BLaER1 treated with 17β-estradiol and CSF1 and Interleukin-3, amounts not matched to agents 10 nM and 100 nM (cell line): ENCODE results near the gene PARP16.

Experiments used
- H3K27ac ChIP-seq, 11 experiments: shearing (Covaris generic); formaldehyde crosslinking; 2 replicates each; pipeline ENCODE4 v1.8.1; 2022
- H3K27me3 ChIP-seq, 11 experiments: shearing (Covaris generic); formaldehyde crosslinking; 2 replicates each; pipeline ENCODE4 v1.8.1; 2022
- H3K36me3 ChIP-seq, 11 experiments: shearing (Covaris generic); formaldehyde crosslinking; 2 replicates each; pipeline ENCODE4 v1.8.1; 2022
- H3K4me1 ChIP-seq, 10 experiments: shearing (Covaris generic); formaldehyde crosslinking; 2 replicates each; pipeline ENCODE4 v1.8.1; 2022
- H3K4me2 ChIP-seq, 11 experiments: shearing (Covaris generic); formaldehyde crosslinking; 2 replicates each; pipeline ENCODE4 v1.8.1; 2022
- H3K4me3 ChIP-seq, 10 experiments: shearing (Covaris generic); formaldehyde crosslinking; 2 replicates each; pipeline ENCODE4 v1.8.1; 2022
- H3K9ac ChIP-seq, 11 experiments: shearing (Covaris generic); formaldehyde crosslinking; 2 replicates each; pipeline ENCODE4 v1.8.1; 2022
- H3K9me3 ChIP-seq, 11 experiments: shearing (Covaris generic); formaldehyde crosslinking; replicated peaks in 1 of 11; 2 replicates each; pipeline ENCODE4 v1.8.1; 2022
- H4K20me1 ChIP-seq, 11 experiments: shearing (Covaris generic); formaldehyde crosslinking; 2 replicates each; pipeline ENCODE4 v1.8.1; 2022
- Cebpa-rat ChIP-seq, 11 experiments: shearing (Covaris generic); IDR thresholded peaks; 2 replicates each; pipeline ENCODE4 v1.8.1; 2022

PARP16 gene

GRCh38 chr15:65323071-65323511, 36.4 kb upstream of the PARP16 start:
- H3K4me1 ChIP-seq, result peaks cover 0 to 27% (median 23%) of the 10 kb centered on the region in 10 experiments; a peak in 17 of 20 replicates
- no peak overlapping the region for H3K27ac ChIP-seq
- no peaks in the 10 kb centered on the region for H4K20me1 ChIP-seq
- H3K4me3 ChIP-seq, result no peak overlapping the region
- no peaks in the 10 kb centered on the region for H3K27me3 ChIP-seq
- H3K36me3 ChIP-seq, result no peaks in the 10 kb centered on the region
- no peak overlapping the region for H3K9ac ChIP-seq
- H3K9me3 ChIP-seq, result no peaks in the 10 kb centered on the region
- no peak overlapping the region for H3K4me2 ChIP-seq
- TF ChIP-seq Cebpa-rat (IDR thresholded peaks at IDR 0.05), result no peak

- no peak overlapping the region for H3K4me2 ChIP-seq
- no peak overlapping the region for H3K9ac ChIP-seq
- H3K4me3 ChIP-seq, result no peak overlapping the region
- no peaks in the 10 kb centered on the region for H3K27me3 ChIP-seq
- H3K27ac ChIP-seq, result no peak overlapping the region
- H3K36me3 ChIP-seq, result no peaks in the 10 kb centered on the region
- no peaks in the 10 kb centered on the region for H4K20me1 ChIP-seq
- H3K9me3 ChIP-seq, result no peaks in the 10 kb centered on the region
- no peak for TF ChIP-seq Cebpa-rat (IDR thresholded peaks at IDR 0.05)
- peaks cover 0 to 3% (median 0%) of the 10 kb centered on the region in 10 experiments; a peak in 2 of 20 replicates for H3K4me1 ChIP-seq
Measured at GRCh38 chr15:65318870-65319356, 32.2 kb upstream of the PARP16 start.

DNA sequence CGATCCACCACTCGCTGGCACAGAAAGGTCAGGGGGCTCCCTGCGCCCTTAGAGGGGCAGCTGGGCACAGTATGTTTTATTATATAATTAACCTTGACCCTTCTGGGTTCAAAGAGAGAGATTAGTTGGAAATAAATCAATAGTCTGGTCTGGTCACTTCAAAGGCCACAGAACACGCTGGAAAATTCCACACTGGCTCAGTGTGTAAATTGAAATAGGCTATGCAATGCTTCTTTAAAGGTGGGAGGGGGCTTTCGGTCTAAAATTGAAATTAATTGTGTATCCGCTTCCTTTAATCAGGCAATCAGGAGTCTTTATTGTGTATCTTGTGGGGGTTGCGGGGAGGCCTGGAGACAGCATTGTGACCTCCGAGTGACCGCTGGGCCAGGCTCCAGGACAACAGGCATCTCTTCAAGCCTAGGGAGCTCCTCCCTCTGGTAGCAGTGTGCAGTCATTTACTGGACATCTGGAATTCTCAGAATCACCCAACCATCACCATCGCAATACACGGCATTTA, 25.8 kb upstream of the PARP16 start:
- no peak for TF ChIP-seq Cebpa-rat (IDR thresholded peaks at IDR 0.05)
- Histone ChIP-seq H3K36me3 (no peaks in the 10 kb centered on the region), H3K9me3 (no peaks in the 10 kb centered on the region), H3K27me3 (no peaks in the 10 kb centered on the region), H3K4me2 (peak overlapping the region in 2 of 11 experiments; percentile 38 to 66; a peak in 1 of 22 replicates), H3K4me1 (peaks cover 0 to 37% (median 21%) of the 10 kb centered on the region in 10 experiments; a peak in 15 of 20 replicates), H3K4me3 (no peak overlapping the region), H4K20me1 (no peaks in the 10 kb centered on the region), H3K27ac (no peak overlapping the region), H3K9ac (no peak overlapping the region)

GRCh38 chr15:65311760-65312159, 25.1 kb upstream of the PARP16 start:
- H3K4me1 ChIP-seq, result peaks cover under 1 to 39% (median 21%) of the 10 kb centered on the region in 10 experiments; a peak in 18 of 20 replicates
- TF ChIP-seq Cebpa-rat (IDR thresholded peaks at IDR 0.05), result no peak
- H3K27ac ChIP-seq, result no peak overlapping the region
- peak overlapping the region in 5 of 11 experiments; percentile 7 to 66 (median 38); a peak in 7 of 22 replicates for H3K4me2 ChIP-seq
- H3K9me3 ChIP-seq, result no peaks in the 10 kb centered on the region
- no peaks in the 10 kb centered on the region for H4K20me1 ChIP-seq
- H3K9ac ChIP-seq, result no peak overlapping the region
- no peaks in the 10 kb centered on the region for H3K27me3 ChIP-seq
- H3K36me3 ChIP-seq, result no peaks in the 10 kb centered on the region
- no peak overlapping the region for H3K4me3 ChIP-seq

- peak overlapping the region in 4 of 11 experiments; percentile 13 to 42 (median 22); a peak in 3 of 22 replicates for H3K9ac ChIP-seq
- H4K20me1 ChIP-seq, result peaks cover 0 to 5% (median 0%) of the 10 kb centered on the region in 11 experiments; a peak in 1 of 22 replicates
- H3K4me3 ChIP-seq, result no peak overlapping the region
- H3K4me1 ChIP-seq, result peaks cover 13 to 51% (median 32%) of the 10 kb centered on the region in 10 experiments
- H3K36me3 ChIP-seq, result no peaks in the 10 kb centered on the region
- peak overlapping the region in 2 of 11 experiments; percentile 45 to 54; a peak in 7 of 22 replicates for H3K27ac ChIP-seq
- H3K27me3 ChIP-seq, result no peaks in the 10 kb centered on the region
- H3K4me2 ChIP-seq, result peak overlapping the region in 9 of 11 experiments; percentile 3 to 74 (median 50); a peak in 14 of 22 replicates
- H3K9me3 ChIP-seq, result no peaks in the 10 kb centered on the region
- peak in 2 of 11 experiments; percentile 10 to 26; a peak in 2 of 22 replicates for TF ChIP-seq Cebpa-rat (IDR thresholded peaks at IDR 0.05)
Measured at GRCh38 chr15:65310431-65311137, 23.9 kb upstream of the PARP16 start.

DNA sequence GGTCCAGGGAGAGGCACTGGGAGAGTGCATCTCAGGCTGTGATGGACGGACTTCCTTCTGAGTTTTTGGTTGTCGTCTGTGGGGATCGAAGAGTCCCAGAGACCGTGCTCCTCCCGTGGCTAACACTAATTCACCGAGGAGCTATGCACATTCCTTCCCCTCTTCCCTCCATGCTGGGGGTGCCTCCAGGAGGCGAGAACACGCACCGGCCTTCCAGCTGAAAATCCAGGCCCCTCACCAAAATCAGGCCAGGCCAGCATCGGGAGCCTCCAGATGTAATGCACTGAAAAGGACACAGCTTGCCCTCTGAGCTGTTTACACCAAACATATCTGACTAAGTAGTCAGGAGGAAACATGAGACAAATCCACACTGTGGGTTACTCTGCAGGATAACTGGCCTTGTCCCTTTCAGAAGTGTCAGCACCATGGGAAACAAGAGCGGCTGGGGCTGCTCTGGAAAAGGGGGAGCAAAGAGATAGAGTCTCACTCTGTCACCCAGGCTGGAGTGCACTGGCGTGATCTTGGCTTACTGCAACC, 23.3 kb upstream of the PARP16 start:
- no peak for TF ChIP-seq Cebpa-rat (IDR thresholded peaks at IDR 0.05)
- peak overlapping the region in 9 of 11 experiments; percentile 3 to 74 (median 50); a peak in 14 of 22 replicates for H3K4me2 ChIP-seq
- peaks cover 19 to 57% (median 38%) of the 10 kb centered on the region in 10 experiments for H3K4me1 ChIP-seq
- no peaks in the 10 kb centered on the region for H3K36me3 ChIP-seq
- H3K4me3 ChIP-seq, result no peak overlapping the region
- H3K27ac ChIP-seq, result peak overlapping the region in 2 of 11 experiments; percentile 45 to 54; a peak in 6 of 22 replicates
- no peaks in the 10 kb centered on the region for H3K27me3 ChIP-seq
- no peaks in the 10 kb centered on the region for H3K9me3 ChIP-seq
- H4K20me1 ChIP-seq, result peaks cover 0 to 11% (median 0%) of the 10 kb centered on the region in 11 experiments; a peak in 2 of 22 replicates
- H3K9ac ChIP-seq, result peak overlapping the region in 4 of 11 experiments; percentile 13 to 42 (median 22); a peak in 4 of 22 replicates

- H3K9me3 ChIP-seq, result no peaks in the 10 kb centered on the region
- no peaks in the 10 kb centered on the region for H3K27me3 ChIP-seq
- H3K36me3 ChIP-seq, result no peaks in the 10 kb centered on the region
- no peak overlapping the region for H3K4me2 ChIP-seq
- H3K4me1 ChIP-seq, result peaks cover 28 to 65% (median 46%) of the 10 kb centered on the region in 10 experiments
- no peak for TF ChIP-seq Cebpa-rat (IDR thresholded peaks at IDR 0.05)
- no peak overlapping the region for H3K4me3 ChIP-seq
- no peak overlapping the region for H3K9ac ChIP-seq
- peaks cover 0 to 12% (median 0%) of the 10 kb centered on the region in 11 experiments; a peak in 2 of 22 replicates for H4K20me1 ChIP-seq
- no peak overlapping the region for H3K27ac ChIP-seq
Measured at GRCh38 chr15:65307978-65308377, 21.3 kb upstream of the PARP16 start.

DNA sequence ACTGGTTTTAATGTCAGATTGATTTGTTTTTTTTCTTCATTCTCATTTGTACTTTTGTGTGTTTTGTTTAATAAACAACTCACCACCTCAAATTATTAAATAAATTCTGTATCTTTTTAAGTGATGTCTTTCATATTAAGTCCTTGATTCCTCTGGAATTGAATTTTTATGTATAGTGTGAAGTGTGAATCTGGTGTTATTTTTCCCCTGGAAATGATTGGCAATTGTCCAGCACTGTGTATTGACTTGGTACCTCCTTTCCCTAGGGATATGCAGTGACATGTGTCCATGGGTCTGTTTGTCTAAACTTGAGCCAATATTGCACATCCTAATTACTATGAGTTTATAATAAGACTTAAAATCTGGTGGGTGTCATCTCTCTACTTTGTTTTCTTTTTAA, 19.9 kb upstream of the PARP16 start:
- Histone ChIP-seq H3K27ac (no peak overlapping the region), H3K9me3 (peaks cover 0 to under 1% (median 0%) of the 10 kb centered on the region in 11 experiments; a peak in 1 of 22 replicates), H3K4me1 (peaks cover 42 to 61% (median 47%) of the 10 kb centered on the region in 10 experiments), H3K27me3 (no peaks in the 10 kb centered on the region), H3K36me3 (no peaks in the 10 kb centered on the region), H4K20me1 (peaks cover 0 to 12% (median 0%) of the 10 kb centered on the region in 11 experiments; a peak in 2 of 22 replicates), H3K4me3 (no peak overlapping the region), H3K4me2 (peak overlapping the region in 6 of 11 experiments; percentile 19 to 87 (median 63); a peak in 10 of 22 replicates), H3K9ac (0 out of 22 replicates have a peak overlapping the region, but pooled peaks of 1 of the 11 experiments have one; percentile 11)
- TF ChIP-seq Cebpa-rat (IDR thresholded peaks at IDR 0.05), result no peak
